Activated T-cell treated with anti-CD3 and anti-CD28 coated beads for 1 hour (primary cell): ENCODE data around the gene DHRS1.

Source experiments
- DNase-seq: peaks from one replicate; pipeline ENCODE4 v3.0.0-alpha.2; 2020; ENCODE audit warnings: low read depth

The DHRS1 gene

DNA sequence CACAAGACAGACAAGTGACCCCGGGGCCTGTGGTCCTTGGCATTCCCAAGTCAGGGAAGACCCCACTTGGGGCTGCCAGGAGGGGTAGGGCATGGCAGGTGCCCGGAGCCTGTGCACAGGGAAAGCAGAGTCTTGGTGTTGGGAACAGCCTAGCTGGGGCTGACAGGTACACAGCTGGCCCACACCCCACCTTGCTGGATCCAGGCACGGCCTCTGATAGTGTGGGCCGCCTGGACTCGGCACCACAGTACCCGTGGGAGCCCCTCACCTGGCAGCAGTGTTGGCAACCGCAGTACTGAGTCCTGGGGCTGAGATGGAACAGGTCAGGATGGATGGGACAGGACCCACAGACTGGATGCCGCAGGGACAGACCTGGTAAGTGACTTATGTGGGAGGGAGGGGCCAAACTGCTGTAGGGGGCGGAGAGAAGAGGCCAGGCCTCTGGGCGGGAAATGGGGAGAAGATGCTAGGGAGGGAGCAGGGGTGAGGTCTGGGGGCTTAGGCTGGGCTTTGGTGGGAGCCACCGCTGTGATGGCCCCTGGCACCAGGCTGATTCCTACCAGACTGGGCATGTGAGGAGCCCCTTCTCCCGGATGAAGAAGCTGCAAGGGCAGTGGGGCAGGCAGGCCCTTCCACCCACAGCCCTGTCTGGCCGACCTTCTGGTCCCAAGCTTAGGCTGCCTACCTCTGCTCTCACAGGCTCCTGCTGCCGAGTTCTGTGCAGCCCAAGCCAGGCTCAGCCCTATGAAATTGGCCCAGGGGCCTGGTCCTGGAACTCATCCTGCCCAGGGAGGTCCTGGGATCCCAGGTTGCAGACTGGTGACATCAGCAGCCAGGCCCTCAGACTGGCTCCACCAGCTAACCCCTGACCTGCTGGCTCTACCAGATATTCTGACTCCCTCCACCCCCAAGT, 36.5 kb downstream of the DHRS1 start, which contains the start of gene TGM1:
TSS of gene TGM1 (minus strand) at position 357 of the 913 bp plus-strand sequence. CDS start 825 bp downstream, outside the sequence.
- DNase-seq = no peak

DNA sequence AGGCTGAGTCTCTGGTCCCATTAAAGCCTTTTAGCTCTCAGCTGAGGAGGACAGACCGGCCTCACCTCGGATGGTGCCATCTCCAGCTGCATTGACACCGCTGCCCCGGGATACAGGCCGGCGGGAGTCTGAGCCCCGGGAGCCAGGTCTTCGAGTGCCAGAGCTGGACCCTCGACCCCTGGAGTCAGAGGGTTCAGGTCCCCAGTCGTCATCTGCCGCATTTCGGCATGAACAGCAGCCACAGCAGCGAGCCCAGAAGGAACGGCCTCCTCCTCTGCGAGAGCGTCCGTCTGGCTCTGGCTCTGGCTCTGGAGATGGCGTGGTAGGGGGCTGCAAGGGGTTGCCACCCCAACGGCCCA, 37.6 kb downstream of the DHRS1 start:
- no peak for DNase-seq

DNA sequence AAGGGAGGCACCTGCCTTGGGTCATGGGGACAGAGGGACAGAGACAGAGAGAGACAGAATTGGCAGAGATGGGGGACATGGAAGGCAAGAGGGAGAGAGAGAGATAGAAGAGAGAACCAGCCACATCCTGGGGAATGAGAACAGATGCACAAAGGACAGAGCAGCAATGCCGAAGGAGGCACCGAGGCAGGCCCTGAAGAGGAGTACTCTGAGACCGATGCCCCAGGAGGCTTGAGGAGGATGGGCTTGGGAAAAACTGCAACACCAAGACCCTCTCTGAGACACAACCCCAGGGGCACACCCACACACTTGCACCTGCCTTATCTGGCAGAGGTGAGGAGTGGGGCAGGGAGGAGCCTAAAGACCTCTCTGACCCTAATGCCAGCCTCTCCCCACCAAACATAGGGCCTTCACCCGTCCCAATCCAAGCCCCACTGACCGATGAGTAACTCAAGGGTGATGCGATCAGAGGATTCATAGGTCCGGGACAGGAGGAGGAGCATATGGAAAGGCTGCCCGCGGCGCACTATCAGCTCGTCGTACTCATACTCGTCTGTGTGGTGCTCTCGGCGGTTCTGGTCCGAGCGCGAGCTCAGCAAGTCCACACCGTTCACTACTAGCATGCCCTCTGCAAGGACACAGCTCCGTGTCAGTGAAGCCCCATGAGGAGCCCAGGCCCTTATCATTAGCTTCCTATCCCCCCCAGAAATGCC, 38.2 kb downstream of the DHRS1 start:
- DNase-seq = no peak

DNA sequence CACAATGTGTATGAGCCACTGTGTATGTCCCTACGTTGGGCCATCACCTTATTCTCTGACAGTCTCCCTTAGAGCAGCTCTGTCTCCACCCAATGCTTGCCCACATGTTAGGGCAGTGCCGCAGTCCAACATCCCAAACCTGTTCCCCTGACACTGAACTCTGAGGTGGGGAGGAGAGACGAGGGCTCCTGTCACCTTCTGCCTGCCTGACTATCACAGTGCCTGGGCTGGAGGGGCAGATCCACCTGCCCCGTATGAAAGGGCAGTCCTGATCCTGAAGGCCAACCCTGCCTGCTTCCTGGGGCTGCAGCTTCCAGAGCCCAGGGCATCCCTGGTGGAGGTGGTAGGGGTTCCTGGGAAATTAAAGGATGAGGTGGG, 38.8 kb downstream of the DHRS1 start:
- DNase-seq = no peak

DNA sequence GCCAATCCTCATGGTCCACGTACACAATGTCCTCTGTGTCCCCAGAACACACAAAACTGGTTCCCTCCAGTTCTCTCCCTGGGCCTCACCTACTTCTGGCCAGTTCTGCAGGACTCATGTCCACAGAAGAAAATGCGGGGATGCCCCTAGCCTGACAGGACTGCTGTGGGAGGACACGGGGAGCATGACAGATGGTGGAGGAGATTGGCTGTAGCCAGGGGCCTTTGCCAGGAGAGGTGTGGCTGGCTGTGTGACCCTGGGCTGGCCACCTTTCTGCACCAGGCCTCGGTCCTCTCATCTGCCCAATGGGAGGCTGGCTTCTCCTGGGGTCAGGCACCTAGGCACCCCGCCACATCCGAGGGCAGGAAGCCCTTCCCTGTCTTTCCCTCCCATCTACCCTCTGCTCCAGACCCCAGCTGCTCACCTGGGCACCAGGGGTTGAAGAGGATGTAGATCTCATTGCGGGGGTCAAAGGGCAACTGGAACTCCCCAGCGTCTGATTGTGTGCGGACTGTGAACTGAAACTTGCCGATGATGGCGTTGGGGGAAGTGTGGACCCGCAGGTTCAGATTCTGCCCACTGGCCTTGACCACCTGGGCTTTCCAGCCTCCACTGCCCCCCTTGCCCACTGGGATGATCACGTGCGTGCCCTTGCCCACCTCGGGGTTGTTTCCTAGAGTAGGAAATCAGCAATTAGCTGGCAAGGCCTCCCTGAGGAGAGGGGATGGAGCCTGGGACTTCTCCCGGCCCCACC, 39.4 kb downstream of the DHRS1 start:
- DNase-seq = no peak

DNA sequence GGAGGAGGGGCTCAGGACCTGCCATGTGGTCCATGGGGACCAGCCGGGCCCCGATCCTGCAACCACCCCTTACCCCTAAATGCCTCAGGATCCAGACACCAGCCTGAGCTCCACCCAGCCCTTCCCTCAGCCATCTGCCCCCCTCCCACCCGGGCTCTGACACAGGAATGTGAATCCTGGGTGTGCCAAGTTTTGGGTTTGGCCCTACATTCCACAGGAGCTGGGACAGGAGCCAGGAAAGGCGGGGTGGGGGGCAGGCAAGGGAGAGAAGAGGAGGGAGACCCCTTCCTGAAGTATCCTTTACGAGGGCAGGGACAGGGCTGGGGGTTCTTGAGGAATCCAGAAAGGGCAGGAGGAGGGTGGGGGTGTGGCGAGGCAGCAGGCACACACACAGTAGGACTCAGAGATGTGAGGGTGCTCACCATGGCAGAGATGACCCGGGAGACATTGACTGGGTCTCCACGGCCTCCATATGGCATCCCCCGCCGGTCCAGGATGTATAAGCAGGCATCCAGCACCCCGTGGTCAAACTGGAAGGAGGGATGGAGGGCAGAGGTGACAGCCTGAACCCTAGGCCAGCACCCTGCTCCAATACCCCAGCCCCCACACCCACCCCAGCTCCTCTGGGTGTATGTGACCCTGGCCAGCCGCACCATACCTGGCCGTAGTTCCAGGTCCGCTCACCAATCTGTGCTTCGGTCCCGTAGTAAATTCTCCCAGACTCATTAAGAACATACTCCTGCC, 40.1 kb downstream of the DHRS1 start:
- no peak for DNase-seq

DNA sequence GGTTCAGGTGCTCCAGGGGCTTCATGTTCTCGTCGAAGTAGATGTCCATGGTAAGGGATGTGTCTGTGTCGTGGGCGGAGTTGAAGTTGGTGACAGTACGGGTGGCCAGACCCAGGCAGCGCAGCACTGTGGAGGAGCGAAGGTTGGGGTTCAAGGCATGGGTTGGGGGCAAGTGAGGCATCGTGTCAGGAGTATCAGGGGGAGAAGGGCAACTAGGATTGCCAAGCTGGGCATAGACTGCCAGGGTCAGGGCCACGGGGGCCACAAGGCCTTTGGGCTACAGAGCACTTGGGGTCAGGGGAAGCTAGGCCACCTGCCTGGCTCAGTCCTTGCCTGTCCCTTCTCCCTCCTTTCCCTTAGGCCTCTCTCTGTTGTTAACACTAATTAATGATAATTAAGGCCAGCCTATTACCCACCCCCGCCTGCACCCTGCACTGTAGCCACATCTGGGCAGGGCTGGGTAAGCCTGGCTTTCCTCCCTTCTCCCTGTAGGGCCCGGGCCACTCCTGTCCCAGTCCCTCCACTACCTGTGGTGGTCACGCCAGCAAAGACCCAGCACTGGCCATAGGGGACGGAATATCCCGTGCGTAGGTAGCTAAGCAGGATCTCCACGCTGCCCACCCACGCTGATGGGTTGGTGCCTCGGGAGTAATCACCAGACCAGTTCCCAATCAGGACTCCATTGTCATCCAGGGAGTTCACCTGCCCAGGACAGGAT, 40.9 kb downstream of the DHRS1 start:
- DNase-seq = no peak

DNA sequence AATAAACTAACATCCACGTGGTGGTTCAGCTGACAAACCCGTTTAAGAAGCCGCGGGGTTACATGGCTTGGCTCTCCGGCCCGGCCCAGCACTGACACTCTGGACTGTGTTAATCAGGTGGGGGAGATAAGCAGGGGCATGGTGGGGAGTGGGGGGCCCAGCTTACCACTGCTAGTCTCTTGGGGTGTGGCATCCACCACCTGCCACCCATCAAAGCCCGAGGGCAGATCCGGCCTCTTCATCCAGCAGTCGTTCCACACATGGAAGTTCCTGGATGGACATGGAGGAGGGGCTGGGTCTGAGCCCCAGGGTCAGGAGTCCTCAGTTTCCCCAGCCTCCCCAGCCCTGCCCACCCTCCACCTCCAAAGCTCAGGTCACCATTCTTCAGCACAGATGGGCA, 41.5 kb downstream of the DHRS1 start:
- no peak for DNase-seq

DNA sequence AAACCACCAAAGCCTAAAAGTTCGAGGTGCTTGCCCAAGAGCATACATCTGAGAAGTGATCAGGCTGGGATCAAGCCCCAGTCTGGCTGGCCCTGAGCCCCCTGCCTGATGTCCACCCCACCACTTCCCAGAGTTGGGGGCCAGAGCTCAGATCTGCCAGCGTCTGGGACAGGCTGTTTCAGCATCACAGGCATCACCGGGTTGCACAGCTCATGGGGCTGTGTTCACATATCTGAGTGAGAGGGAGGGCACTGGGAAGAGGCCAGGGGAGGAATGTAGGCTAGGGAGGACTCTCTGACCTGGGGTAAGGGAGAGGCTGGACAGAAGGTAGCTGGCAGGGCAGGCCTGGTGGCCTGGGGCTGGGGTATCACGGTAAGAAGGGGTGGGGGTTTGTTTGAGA, 42.6 kb downstream of the DHRS1 start:
- DNase-seq = no peak

DNA sequence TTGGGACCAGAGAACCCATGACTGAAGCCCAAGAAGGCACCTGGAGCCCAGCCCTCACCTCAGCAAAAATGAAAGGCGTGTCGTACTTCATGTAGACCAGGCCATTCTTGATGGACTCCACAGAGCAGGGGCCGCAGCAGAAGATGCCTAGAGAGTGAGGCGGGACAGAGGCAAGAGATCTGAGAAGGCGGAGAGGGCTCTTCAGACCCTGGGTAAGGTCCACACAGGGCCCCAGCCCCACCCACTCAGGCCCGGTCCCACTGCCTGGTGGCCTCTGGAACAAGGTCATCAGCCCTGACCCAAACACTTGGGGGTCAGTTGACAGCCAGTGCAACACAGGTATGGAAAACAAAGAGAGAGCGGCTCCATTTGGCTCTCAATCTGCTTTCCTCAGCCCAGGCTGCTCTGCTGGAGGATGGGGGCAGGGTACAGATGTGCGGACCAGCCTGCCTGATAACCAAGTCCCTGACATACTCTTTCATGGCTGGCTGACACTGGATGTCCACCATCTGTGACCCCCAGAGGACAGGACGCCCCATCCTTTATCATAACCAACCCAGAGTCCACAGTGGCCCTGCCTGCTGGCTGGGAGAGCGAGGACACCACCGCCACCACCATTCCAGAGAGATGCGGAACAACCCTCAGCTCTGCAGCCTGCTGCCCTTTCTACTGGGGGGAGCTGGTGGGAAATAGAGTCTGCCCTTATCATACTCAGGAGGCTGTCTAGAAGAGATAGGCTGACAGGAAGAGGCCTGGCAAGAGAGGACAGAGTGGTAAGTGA, 43.5 kb downstream of the DHRS1 start:
- no peak for DNase-seq

DNA sequence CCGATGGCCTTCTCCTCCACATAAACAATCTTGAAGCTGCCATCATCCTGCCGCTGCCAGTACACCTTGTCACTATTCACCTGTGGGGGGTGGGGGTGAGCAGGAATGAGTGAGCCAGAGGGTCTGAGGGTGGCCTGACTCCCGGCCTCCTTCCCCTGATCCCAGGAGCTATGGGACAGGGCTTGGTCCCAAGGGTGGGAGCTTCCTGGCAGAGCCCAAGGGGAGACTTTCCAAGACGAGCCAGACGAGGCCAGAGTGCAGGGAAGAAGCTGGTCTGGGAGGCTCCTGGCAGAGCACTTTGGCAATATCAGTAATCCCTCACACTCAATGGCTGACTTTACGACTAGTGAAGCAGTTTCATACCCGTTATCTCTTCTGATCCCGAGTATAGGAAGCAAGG, 44.1 kb downstream of the DHRS1 start:
- no peak for DNase-seq

DNA sequence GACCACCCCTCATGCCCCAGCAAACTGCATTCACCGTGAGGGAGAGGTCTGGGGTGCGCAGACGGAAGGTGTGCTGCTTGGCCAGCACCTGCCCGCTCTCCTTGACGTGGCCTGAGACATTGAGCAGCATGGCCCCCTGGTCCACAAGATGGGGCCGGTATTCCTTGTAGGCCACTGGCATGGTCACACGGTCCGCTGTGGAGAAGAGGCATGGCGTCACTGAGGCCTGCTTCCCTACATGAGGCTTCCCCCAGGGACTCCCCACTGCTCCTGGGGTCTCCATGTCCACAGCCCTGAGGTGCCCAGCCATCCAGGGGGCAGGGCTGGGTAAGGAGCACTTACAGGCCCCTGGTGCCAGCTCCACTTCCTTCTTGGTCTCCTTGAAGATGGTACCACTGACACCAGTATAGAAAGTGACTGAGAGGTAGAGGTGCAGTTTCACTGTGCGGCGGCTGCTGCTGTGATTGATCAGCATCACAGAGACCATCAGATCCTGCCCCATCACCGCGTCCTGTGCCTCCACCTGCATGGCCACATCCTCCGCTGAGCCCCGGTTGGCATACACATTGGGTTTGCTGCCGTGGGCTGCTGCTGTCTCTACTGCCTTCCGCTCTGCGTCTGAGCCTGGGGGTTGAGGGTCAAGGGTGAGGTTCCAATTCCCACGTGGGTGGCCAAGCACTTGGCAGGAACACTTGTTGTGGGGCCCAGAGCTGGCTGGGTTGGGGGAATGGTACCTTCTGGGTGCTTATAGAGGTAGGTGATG, 44.8 kb downstream of the DHRS1 start:
- no peak for DNase-seq

DNA sequence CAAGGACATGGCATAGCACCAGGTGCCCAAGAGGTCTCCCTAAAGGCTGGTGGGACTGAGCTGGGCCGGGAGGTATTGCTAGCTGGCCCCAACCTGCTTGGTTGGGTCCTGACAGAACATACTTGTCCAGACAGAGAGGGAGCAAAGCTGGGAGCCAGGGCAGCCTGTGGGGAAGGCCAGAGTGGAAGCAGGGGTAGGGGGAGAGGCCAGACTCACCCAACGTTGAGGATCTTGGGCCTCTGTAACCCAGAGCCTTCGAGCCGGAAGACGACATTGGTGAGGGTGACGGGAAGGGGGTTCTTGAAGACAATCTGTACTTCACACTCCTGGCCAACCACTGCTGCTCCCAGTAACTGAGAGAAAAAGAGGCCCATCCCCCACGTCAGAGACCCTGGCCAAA, 45.6 kb downstream of the DHRS1 start:
- DNase-seq = no peak

DNA sequence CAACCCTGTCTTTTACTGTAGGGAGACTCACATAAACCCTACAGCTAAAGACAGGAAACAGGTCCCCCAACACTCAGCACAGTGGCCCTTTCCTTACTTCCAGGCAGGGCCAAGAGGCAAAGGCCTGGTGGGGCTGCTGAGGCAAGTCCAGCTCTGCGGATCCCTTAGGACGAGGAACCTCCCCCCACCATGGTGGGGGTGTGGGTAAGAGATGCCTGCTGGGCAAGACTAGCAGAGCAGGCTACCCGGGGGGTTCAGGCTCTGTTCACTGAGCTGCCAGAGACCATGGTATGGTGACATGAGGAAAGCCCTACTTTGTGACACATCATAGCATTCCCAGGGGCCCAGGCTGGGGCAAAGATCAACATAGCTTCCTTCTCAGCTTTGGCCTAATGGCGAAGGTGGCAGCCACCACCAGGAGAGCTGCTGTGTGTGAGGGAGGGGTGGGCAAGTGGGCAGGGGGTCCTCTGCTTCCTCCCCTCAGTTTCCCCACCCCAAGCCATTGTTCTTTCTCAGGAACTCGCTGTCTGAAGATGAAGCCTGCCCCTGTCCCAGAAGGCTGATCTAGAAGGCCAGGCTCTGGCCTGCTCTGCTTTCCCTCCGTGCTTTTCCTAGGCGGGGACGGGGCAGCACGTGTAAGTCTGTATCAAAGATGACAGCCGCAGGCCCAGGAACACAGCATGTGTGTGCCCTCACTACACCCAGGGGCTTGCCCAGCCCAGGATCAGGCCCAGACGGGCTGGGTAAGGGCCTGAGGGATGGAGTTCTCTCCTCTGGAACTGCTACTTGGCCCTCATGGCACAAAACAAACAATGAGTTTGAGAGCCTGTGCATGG, 47.1 kb downstream of the DHRS1 start:
- no peak for DNase-seq

DNA sequence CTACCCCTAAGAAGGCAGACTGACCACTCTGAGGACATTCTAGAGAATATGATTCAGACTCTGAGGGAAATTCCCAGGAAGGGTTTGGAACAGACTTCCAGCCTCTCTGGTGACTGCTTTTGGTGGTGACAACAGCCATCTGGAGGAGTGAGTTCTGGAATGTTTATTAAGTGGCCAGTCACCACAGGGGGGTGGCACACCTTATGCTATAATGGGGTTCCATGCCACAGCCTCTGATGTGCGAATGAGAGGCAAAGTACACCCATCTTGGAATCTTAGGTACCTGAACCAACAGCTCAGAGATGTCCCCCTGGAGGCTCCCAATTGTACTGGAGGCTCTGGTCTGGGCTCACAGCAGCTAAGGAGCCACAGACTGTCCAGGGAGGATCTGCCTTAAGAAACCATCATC, 47.7 kb downstream of the DHRS1 start:
- DNase-seq = no peak

DNA sequence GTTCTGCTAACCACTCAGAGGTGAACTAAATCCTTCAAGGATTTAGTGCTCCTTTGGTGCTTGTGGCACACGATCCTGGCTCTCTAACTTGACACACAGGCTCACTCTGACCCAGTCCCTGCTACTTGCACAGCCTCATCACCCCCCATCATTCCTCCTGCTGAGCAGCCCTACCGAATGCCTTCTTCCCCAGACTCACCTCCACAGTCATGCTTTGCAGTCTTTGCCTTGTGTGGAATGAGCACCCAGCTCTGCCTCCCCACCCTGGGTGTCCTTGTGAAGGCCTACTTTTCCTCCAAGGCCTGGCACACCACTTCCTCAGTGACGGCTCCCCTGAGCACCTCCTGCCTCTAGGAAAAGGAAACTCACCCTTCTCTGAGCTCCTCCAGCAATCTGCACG, 49.2 kb downstream of the DHRS1 start:
- no peak for DNase-seq

DNA sequence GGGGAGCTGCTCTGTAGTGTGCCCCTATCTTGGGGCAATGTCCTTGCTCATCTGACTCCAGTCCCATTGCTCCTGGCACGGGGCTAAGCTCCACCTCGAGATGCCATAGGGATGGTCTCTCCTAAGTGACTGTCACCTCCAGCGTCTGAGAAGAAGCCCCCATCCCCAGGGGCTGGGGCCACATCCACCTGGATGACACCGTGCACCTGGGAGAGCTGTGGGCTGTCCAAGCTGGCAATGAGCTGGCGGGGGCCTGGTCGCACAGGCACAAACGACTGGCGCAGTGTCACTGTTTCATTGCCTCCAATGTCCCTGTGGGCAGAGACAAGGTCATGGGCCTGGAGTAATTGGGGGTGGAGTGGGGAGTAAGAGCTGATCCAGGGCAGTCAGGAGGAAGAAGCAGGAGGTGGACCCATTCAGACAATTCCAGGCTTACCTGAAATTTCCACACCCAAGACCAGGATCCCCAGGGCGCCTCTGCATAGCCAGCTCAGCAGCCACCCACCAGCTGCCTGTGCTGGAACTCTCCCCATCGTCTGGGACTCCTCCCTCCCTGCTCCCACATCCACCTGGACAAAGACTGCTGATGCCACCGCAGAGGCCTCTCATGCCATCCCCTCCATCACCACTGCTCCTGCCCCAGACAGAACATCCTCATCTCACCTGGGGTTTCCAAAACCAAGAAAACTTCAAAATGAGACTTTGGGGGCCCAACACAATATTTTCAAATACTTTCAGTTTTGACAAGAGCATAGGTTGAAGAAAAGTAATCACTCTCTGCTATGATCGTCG, 50.2 kb downstream of the DHRS1 start:
- DNase-seq = no peak

DNA sequence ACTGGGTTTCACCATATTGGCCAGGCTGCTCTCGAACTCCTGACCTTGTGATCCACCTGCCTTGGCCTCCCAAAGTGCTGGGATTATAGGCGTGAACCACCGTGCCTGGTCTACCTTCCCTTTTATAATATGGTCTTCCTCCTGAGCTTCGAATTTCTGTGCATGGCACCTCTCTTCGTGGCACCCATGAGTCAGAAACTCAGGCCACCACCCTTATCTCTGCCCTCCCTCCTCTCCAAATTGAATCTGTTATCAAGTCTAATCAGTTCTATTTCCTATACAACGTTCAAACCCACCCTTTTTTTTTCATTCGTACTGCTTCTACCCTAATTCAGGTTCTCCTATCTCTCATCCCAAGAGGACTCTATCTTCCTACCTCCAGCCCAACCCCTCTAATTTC, 52.2 kb downstream of the DHRS1 start:
- DNase-seq = no peak
